ENCODE results near the gene RPS3A. TPM values are rescaled to one million over a fixed set of nuclear protein-coding genes. Genes with fewer than 3 reads are reported as not detected.

RPS3A gene
- total and polyA plus RNA-seq, 2 of the 13 experiments (the other 11 are each of a cell fraction or from before 2014, with no cell fraction given) = 3,332 to 3,626 TPM

- no peak for TF ChIP-seq DMTF1 (CRISPR knock-in tag; IDR thresholded peaks at IDR 0.05)
- TF ChIP-seq ZNF510 (CRISPR knock-in tag; IDR thresholded peaks at IDR 0.05; ENCODE audit: low read depth) = no peak
- TF ChIP-seq SMAD1 (CRISPR knock-in tag; IDR thresholded peaks at IDR 0.05; ENCODE audit: borderline replicate concordance, low read depth) = no peak
- peak; percentile 87 for TF ChIP-seq HNRNPLL (IDR thresholded peaks at IDR 0.05; ENCODE audit: low read depth, low read length, poor library complexity, severe bottlenecking)
- peak; percentile 93; the same call in 1 of the 2 replicates for TF ChIP-seq ISX (CRISPR knock-in tag; conservative IDR thresholded peaks at IDR 0.05)
- peak; percentile 99 for TF ChIP-seq POLR2G (IDR thresholded peaks at IDR 0.05; ENCODE audit: low read depth, low read length)
- peak; percentile 71; the same call in 1 of the 2 replicates for TF ChIP-seq KDM5A (IDR thresholded peaks at IDR 0.05; ENCODE audit: borderline replicate concordance, low read length)
- TF ChIP-seq SP5 (CRISPR knock-in tag; IDR thresholded peaks at IDR 0.05; ENCODE audit: borderline replicate concordance, low read depth) = peak; percentile 98
- 0 out of 2 replicates have a peak, but pooled peaks have one; percentile 53 for TF ChIP-seq ZNF263 (CRISPR knock-in tag; IDR thresholded peaks at IDR 0.05)
- no peak for TF ChIP-seq ESRRA (CRISPR knock-in tag; IDR thresholded peaks at IDR 0.05; ENCODE audit: low read depth)
- peak; percentile 62; the same call in 1 of the 2 replicates for TF ChIP-seq SMAD9 (CRISPR knock-in tag; IDR thresholded peaks at IDR 0.05)
- no peak for TF ChIP-seq ZNF773 (CRISPR knock-in tag; IDR thresholded peaks at IDR 0.05; ENCODE audit: borderline replicate concordance)
- peak; percentile 85 for TF ChIP-seq HNRNPL (IDR thresholded peaks at IDR 0.05; ENCODE audit: low read depth, low read length)
- no peak for TF ChIP-seq RNF219 (CRISPR knock-in tag; IDR thresholded peaks at IDR 0.05)
- no peak for TF ChIP-seq SNRNP70 (IDR thresholded peaks at IDR 0.05; ENCODE audit: low read depth, low read length)
- TF ChIP-seq NR2C2 (CRISPR knock-in tag; IDR thresholded peaks at IDR 0.05; ENCODE audit: borderline replicate concordance) = peak; percentile 100
- TF ChIP-seq MATR3 (CRISPR knock-in tag; IDR thresholded peaks at IDR 0.05) = no peak
- TF ChIP-seq SUZ12 (IDR thresholded peaks at IDR 0.05; ENCODE audit: low read depth, low read length) = no peak
- TF ChIP-seq ZNF296 (CRISPR knock-in tag; conservative IDR thresholded peaks at IDR 0.05) = peak; percentile 57
- TF ChIP-seq FOXP4 (CRISPR knock-in tag; IDR thresholded peaks at IDR 0.05) = peak; percentile 69
- peak; percentile 64; the same call in 1 of the 2 replicates for TF ChIP-seq ZNF143 (CRISPR knock-in tag; IDR thresholded peaks at IDR 0.05)
- no peak for TF ChIP-seq NAIF1 (CRISPR knock-in tag; IDR thresholded peaks at IDR 0.05; ENCODE audit: borderline replicate concordance)
- TF ChIP-seq ZNF557 (CRISPR knock-in tag; IDR thresholded peaks at IDR 0.05) = peak; percentile 93; the same call in 1 of the 2 replicates
- 0 out of 2 replicates have a peak, but pooled peaks have one; percentile 58 for TF ChIP-seq ZNF441 (CRISPR knock-in tag; IDR thresholded peaks at IDR 0.05; ENCODE audit: borderline replicate concordance)
These were observed at the start of gene RPS3A (continued) for GRCh38 chr4:151099229-151099975.
